M059J (cell line): ENCODE data around the gene DNASE1L2. TPM values are rescaled to one million over a fixed set of nuclear protein-coding genes. Genes with fewer than 3 reads are reported as not detected.

ENCODE experiments used
- DNase-seq: peaks from one replicate; pipeline ENCODE4 v3.0.0-alpha.2; 2012; ENCODE audit warnings: low read depth
- total RNA-seq: library from RNA; depleted of rRNA; stranded (reverse); fragments of >200 nt; shearing (Covaris generic); gene quantifications from 2 replicates; pipeline ENCODE4 v1.2.3, GENCODE V29; 2014; rRNA removed

Gene DNASE1L2
- total RNA-seq, 1 experiment from 2014 or later = 0.64 TPM

GRCh38 chr16:2286550-2286949 lies 50.3 kb downstream of the DNASE1L2 start:
- no peak for DNase-seq

DNA sequence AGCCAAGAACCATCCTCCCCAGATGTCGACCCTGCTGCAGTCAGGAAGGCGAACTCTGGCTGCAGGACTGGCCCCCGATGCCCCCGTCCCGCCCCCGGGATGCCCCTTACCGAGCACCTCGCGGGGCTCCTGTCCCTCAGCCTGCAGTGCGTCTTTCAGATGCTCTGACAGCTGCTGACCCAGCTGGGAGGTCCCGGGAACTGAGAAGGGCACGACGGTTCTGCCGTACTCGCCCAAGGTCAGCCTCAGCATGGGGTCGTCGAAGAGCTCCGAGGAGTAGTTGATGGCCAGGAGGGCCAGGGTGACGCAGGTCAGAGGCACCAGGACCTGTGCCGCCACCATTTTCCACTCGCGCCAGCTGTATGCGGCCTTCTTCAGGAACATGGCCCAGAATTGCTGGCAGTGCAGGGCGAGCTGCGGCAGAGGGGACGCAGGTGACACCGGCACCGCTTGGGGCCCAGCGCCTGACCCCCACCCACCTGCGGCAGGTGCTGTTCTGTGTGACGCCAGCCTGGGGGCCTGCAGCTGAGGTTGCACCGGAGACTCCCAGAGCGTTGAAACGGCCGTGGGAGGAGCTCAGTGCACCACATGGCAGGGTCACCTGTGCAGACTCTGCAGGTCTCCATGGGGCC lies 51.8 kb downstream of the DNASE1L2 start:
- no peak for DNase-seq

Other genes starting within 250 kb of the DNASE1L2 start
- gene SYNGR3, start 246.5 kb upstream of the DNASE1L2 start, total RNA-seq = 3.4 and 7.1 TPM in 2 replicates
- gene ZNF598, start 226.6 kb upstream of the DNASE1L2 start, total RNA-seq = 21.3 and 23.9 TPM in 2 replicates
- 0.12 TPM in 1 of 2 replicates, not detected in the other for gene NPW, start 216.7 kb upstream of the DNASE1L2 start, total RNA-seq
- gene NHERF2, start 209.5 kb upstream of the DNASE1L2 start, total RNA-seq = 143 and 175 TPM in 2 replicates
- gene NTHL1, start 188.6 kb upstream of the DNASE1L2 start, total RNA-seq = 22.7 and 35.6 TPM in 2 replicates
- 29.7 and 31.2 TPM in 2 replicates for gene TSC2, start 188.5 kb upstream of the DNASE1L2 start, total RNA-seq
- gene PKD1, start 100.5 kb upstream of the DNASE1L2 start, total RNA-seq = 12.9 and 56.0 TPM in 2 replicates
- 2.1 and 3.8 TPM in 2 replicates for gene RAB26, start 87.8 kb upstream of the DNASE1L2 start, total RNA-seq
- 69.0 and 92.8 TPM in 2 replicates for gene TRAF7, start 80.7 kb upstream of the DNASE1L2 start, total RNA-seq
- not detected in 2 replicates for gene CASKIN1, start 39.8 kb upstream of the DNASE1L2 start, total RNA-seq
- gene MLST8, start 31.0 kb upstream of the DNASE1L2 start, total RNA-seq = 18.9 and 26.5 TPM in 2 replicates
- gene BRICD5, start 25.6 kb upstream of the DNASE1L2 start, total RNA-seq = 0.10 and 0.89 TPM in 2 replicates
- 23.9 and 32.7 TPM in 2 replicates for gene PGP, start 21.6 kb upstream of the DNASE1L2 start, total RNA-seq
- gene E4F1, start 12.9 kb upstream of the DNASE1L2 start, total RNA-seq = 9.6 and 20.1 TPM in 2 replicates
- gene ECI1, start 15.1 kb downstream of the DNASE1L2 start, total RNA-seq = 37.3 and 75.1 TPM in 2 replicates
- 164 and 181 TPM in 2 replicates for gene RNPS1, start 31.7 kb downstream of the DNASE1L2 start, total RNA-seq
- 0.84 and 1.4 TPM in 2 replicates for gene ABCA3, start 104.3 kb downstream of the DNASE1L2 start, total RNA-seq
- 34.3 and 53.2 TPM in 2 replicates for gene CCNF, start 193.0 kb downstream of the DNASE1L2 start, total RNA-seq
- 22.6 and 22.8 TPM in 2 replicates for gene TEDC2, start 223.7 kb downstream of the DNASE1L2 start, total RNA-seq
- 0.44 TPM in 1 of 2 replicates, not detected in the other for gene NTN3, start 234.9 kb downstream of the DNASE1L2 start, total RNA-seq
- 14.8 and 19.2 TPM in 2 replicates for gene TBC1D24, start 238.7 kb downstream of the DNASE1L2 start, total RNA-seq